GM19372 (cell line): ENCODE results near the gene TTC33.
"Not testable (repeated sequence)": the region's sequence is repeated elsewhere in the genome, so short reads cannot be mapped to it uniquely, and the experiment has no call there.

Experiments used
- ATAC-seq: cut with Tn5 transposase; IDR thresholded peaks from one replicate; pipeline ENCODE4 v1.9.1; 2021; ENCODE audit warnings: mild to moderate bottlenecking, low read depth, moderate library complexity; ENCODE audit not compliant: unreplicated experiment

The TTC33 gene

GRCh38 chr5:40733434-40733833, 22.3 kb downstream of the TTC33 start:
- ATAC-seq, result no peak

- ATAC-seq, result not testable (repeated sequence)
These were observed 33.3 kb downstream of the TTC33 start for GRCh38 chr5:40722497-40722911.

GRCh38 chr5:40720069-40720468, 35.7 kb downstream of the TTC33 start:
- no peak for ATAC-seq

GRCh38 chr5:40717281-40717680, 38.5 kb downstream of the TTC33 start:
- no peak for ATAC-seq

GRCh38 chr5:40716590-40716989, 39.2 kb downstream of the TTC33 start:
- ATAC-seq, result no peak

GRCh38 chr5:40716000-40716399, 39.8 kb downstream of the TTC33 start:
- ATAC-seq, result no peak

- ATAC-seq, result no peak
These were observed 41.8 kb downstream of the TTC33 start for GRCh38 chr5:40714001-40714400.

- not testable (repeated sequence) for ATAC-seq
These were observed 45.2 kb downstream of the TTC33 start for GRCh38 chr5:40710575-40710974.

- ATAC-seq, result not testable (repeated sequence)
These were observed 50.3 kb downstream of the TTC33 start for GRCh38 chr5:40705484-40705883.

- not testable (repeated sequence) for ATAC-seq
These were observed 53.7 kb downstream of the TTC33 start for GRCh38 chr5:40702027-40702426.

- no peak for ATAC-seq
These were observed 55.5 kb downstream of the TTC33 start for GRCh38 chr5:40700116-40700782.

GRCh38 chr5:40694433-40694832, 61.3 kb downstream of the TTC33 start:
- ATAC-seq, result no peak

- no peak for ATAC-seq
These were observed 63.9 kb downstream of the TTC33 start for GRCh38 chr5:40691894-40692293.

- ATAC-seq, result no peak
These were observed 65.5 kb downstream of the TTC33 start for GRCh38 chr5:40690267-40690666.

GRCh38 chr5:40689438-40689837, 66.3 kb downstream of the TTC33 start:
- ATAC-seq, result no peak

GRCh38 chr5:40688996-40689395, 66.8 kb downstream of the TTC33 start:
- ATAC-seq, result no peak

- peak; percentile 75 for ATAC-seq
These were observed 67.5 kb downstream of the TTC33 start for GRCh38 chr5:40688127-40688761.

GRCh38 chr5:40687321-40687720, 68.4 kb downstream of the TTC33 start:
- no peak for ATAC-seq

- ATAC-seq, result no peak
These were observed 69.7 kb downstream of the TTC33 start for GRCh38 chr5:40685976-40686486.

- ATAC-seq, result no peak
These were observed 70.6 kb downstream of the TTC33 start for GRCh38 chr5:40685193-40685592.

- no peak for ATAC-seq
These were observed 72.5 kb downstream of the TTC33 start for GRCh38 chr5:40683305-40683704.
